ENCODE data around the gene PHKA2. TPM values are rescaled to one million over a fixed set of nuclear protein-coding genes. Genes with fewer than 3 reads are reported as not detected.

PHKA2 gene
- total RNA-seq, 1 experiment from 2014 or later = 43.0 TPM

- no TSS peak for BruUV-seq (replicated peaks)
Measured at GRCh38 chrX:18964026-18964425, 19.9 kb downstream of the PHKA2 start.

GRCh38 chrX:18962329-18962728 lies 21.6 kb downstream of the PHKA2 start:
- TF ChIP-seq CTCF (IDR thresholded peaks at IDR 0.05; ENCODE audit: insufficient read depth in 1 of 2, low read depth in 1 of 2, low read length in 1 of 2, severe bottlenecking in 1 of 2, unreplicated experiment in 1 of 2) = no peak
- no peak overlapping the region for H3K4me3 Mint-ChIP-seq (ENCODE audit: unreplicated experiment)
- H3K9me3 Mint-ChIP-seq (ENCODE audit: unreplicated experiment) = no peaks in the 10 kb centered on the region
- no peak for DNase-seq
- ChIA-PET POLR2A (no interaction called here), CTCF (no interaction called here)
- Histone ChIP-seq H3K4me3 (ENCODE audit: low read depth, low read length) (no peak overlapping the region), H3K9me3 (no peaks in the 10 kb centered on the region), H3K36me3 (ENCODE audit: control insufficient read depth, insufficient read depth, low read length) (no peaks in the 10 kb centered on the region), H3K27me3 (replicated peaks; ENCODE audit: control insufficient read depth, insufficient read depth, low read length) (no peaks in the 10 kb centered on the region), H3K4me1 (no peaks in the 10 kb centered on the region)
- H3K27me3 Mint-ChIP-seq (ENCODE audit: insufficient read depth, unreplicated experiment) = no peaks in the 10 kb centered on the region
- BruUV-seq (replicated peaks) = no TSS peak
- H3K4me1 Mint-ChIP-seq (ENCODE audit: low read depth, unreplicated experiment) = peaks cover 15% of the 10 kb centered on the region
- peaks cover 5% of the 10 kb centered on the region for H3K36me3 Mint-ChIP-seq (ENCODE audit: insufficient read depth, unreplicated experiment)
- intact Hi-C loops (cut with micrococcal nuclease; ENCODE audit: unreplicated experiment) = no loop called here
- no peak overlapping the region for H3K27ac Mint-ChIP-seq (ENCODE audit: unreplicated experiment)

More at GRCh38 chrX:18964026-18964425, 19.9 kb downstream of the PHKA2 start:
- peaks cover 5% of the 10 kb centered on the region for H3K36me3 Mint-ChIP-seq (ENCODE audit: insufficient read depth, unreplicated experiment)
- peaks cover 16% of the 10 kb centered on the region for H3K4me1 Mint-ChIP-seq (ENCODE audit: low read depth, unreplicated experiment)
- no peaks in the 10 kb centered on the region for H3K27me3 Mint-ChIP-seq (ENCODE audit: insufficient read depth, unreplicated experiment)
- Histone ChIP-seq H3K9me3 (no peaks in the 10 kb centered on the region), H3K4me1 (no peaks in the 10 kb centered on the region), H3K36me3 (ENCODE audit: control insufficient read depth, insufficient read depth, low read length) (no peaks in the 10 kb centered on the region), H3K27me3 (replicated peaks; ENCODE audit: control insufficient read depth, insufficient read depth, low read length) (no peaks in the 10 kb centered on the region), H3K4me3 (ENCODE audit: low read depth, low read length) (no peak overlapping the region)
- ChIA-PET POLR2A (no interaction called here), CTCF (no interaction called here)
- no peak for DNase-seq
- no peak for TF ChIP-seq CTCF (IDR thresholded peaks at IDR 0.05; ENCODE audit: insufficient read depth in 1 of 2, low read depth in 1 of 2, low read length in 1 of 2, severe bottlenecking in 1 of 2, unreplicated experiment in 1 of 2)
- H3K9me3 Mint-ChIP-seq (ENCODE audit: unreplicated experiment) = no peaks in the 10 kb centered on the region
- no peak overlapping the region for H3K4me3 Mint-ChIP-seq (ENCODE audit: unreplicated experiment)
- H3K27ac Mint-ChIP-seq (ENCODE audit: unreplicated experiment) = no peak overlapping the region
- intact Hi-C loops (cut with micrococcal nuclease; ENCODE audit: unreplicated experiment) = no loop called here

GRCh38 chrX:18961686-18962085 lies 22.2 kb downstream of the PHKA2 start:
- ChIA-PET POLR2A (no interaction called here), CTCF (no interaction called here)
- no peaks in the 10 kb centered on the region for H3K4me1 ChIP-seq
- Mint-ChIP-seq H3K9me3 (ENCODE audit: unreplicated experiment) (no peaks in the 10 kb centered on the region), H3K4me1 (ENCODE audit: low read depth, unreplicated experiment) (peaks cover 9% of the 10 kb centered on the region), H3K36me3 (ENCODE audit: insufficient read depth, unreplicated experiment) (peaks cover 5% of the 10 kb centered on the region), H3K27me3 (ENCODE audit: insufficient read depth, unreplicated experiment) (no peaks in the 10 kb centered on the region), H3K27ac (ENCODE audit: unreplicated experiment) (no peak overlapping the region), H3K4me3 (ENCODE audit: unreplicated experiment) (no peak overlapping the region)
- H3K27me3 ChIP-seq (replicated peaks; ENCODE audit: control insufficient read depth, insufficient read depth, low read length) = no peaks in the 10 kb centered on the region
- H3K4me3 ChIP-seq (ENCODE audit: low read depth, low read length) = no peak overlapping the region
- TF ChIP-seq CTCF (IDR thresholded peaks at IDR 0.05; ENCODE audit: insufficient read depth in 1 of 2, low read depth in 1 of 2, low read length in 1 of 2, severe bottlenecking in 1 of 2, unreplicated experiment in 1 of 2) = no peak
- DNase-seq = no peak
- H3K36me3 ChIP-seq (ENCODE audit: control insufficient read depth, insufficient read depth, low read length) = no peaks in the 10 kb centered on the region
- no TSS peak for BruUV-seq (replicated peaks)
- intact Hi-C loops (cut with micrococcal nuclease; ENCODE audit: unreplicated experiment) = no loop called here
- no peaks in the 10 kb centered on the region for H3K9me3 ChIP-seq
